ENCODE measurements around the gene TRMU.

Gene TRMU

DNA sequence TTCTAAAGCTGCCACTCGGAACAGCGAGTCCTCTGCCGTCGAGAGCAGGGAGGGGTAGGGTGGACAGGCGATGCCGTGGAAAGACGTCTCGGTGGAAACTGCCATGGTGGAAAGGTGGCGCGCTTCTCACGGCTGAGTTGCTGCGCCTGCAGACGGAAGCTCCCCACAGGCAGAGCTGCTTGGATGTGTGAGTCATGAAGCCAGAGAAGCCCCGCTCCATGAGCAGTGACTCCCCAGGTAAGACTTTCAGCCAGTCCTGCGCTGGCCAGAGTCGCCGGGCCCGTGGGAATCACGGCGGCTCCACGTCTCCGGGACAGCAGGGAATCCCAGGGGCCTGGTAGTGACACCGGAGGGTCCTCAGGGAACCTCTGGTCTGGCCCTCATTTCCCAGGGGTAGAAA, 4.0 kb upstream of the TRMU start:
- in situ Hi-C loops (cut with HindIII; ENCODE audit: low sequenced_read_pairs), result loop anchor here (10.0 to 25.0 kb wide), 2 partner anchors 106 to 187 kb away; no protein-coding TSS in a partner anchor

DNA sequence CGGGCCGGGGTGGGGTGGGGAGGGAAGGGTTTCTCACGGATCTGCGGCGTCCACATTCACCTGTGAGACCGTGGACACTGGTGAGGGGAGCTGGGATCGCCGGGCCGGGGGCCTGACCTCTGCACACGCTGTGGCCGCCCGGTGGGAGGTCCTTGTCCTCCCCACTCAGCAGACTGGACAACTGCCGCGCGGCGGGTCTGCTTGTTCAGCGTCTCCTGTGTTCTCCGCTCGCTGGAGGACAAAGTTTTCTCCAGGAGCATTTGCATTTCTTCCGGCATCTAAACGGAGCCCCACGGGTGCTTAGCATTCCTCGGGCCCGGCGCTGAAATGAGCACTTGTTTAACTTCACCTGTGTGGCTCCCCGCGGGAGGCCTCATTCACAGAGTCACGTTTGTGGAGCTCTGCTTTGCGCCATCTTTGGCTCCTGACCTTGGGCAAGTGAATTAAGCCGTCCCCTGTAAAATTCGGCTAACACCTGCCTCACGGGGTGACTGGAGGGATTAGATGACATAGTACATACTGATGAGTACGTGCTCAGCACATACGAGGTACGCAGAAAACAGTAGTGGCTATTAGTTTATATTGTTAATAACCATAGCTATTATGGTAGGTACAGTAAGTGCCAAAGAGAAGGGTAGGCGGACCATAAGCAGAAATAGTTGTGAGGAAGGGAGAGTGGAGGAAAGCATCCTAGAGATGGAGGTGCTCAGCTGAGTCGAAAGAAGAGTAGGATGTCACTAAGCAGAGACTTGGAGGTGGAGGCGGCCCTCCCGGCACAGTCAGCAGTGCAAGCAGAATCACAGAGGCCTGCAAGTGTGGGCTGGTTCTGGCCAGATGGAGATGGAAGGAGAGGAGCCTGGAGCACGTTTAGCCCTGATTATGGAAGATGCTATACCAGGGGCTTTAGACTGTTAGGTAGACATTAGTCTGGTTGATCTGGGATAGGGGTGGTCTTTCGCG, 885 bp downstream of the TRMU start:
- in situ Hi-C loops (cut with HindIII; ENCODE audit: low sequenced_read_pairs), result loop anchor here (10.0 to 25.0 kb wide), 2 partner anchors 101 to 192 kb away; no protein-coding TSS in a partner anchor

DNA sequence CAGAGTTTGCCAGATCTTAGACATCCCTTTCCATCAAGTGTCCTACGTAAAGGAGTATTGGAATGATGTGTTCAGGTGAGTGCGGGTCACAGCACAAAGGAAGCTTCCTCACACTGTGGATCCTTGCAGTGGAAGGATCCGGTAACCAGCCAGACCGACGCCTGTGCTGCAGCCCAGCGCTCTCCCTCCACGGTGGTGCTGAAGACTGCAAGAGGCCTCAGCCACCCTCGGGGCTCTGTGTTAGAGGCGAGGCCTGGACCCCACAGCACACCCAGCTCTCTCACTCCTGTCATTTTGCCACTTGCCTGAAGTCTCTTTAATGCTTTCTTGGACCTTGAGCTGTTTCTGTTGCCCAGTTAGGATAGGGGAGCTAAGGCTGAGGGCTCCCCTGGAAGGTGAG, 2.4 kb downstream of the TRMU start:
- in situ Hi-C loops (cut with HindIII; ENCODE audit: low sequenced_read_pairs), result loop anchor here (10.0 to 25.0 kb wide), 2 partner anchors 99 to 193 kb away; no protein-coding TSS in a partner anchor

DNA sequence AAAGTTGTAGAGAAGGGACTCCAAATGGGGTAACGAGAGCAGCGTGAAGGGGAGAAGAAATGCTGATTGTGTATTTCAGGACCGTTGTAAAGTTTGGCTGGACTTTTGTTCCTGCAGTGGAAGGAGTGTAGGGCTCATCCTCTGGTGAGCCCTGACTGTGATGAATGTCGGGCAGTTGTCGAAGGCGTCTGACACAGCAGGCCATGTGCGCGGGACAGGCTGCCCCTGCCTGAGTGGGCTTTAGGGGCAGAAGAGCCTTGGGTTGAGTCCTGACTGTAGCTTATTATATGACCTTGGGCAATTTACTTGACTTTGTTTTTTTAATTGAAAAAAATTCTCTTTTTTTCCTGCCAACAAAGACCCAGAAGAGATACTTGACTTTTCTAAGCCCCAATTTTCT, 3.1 kb downstream of the TRMU start:
- in situ Hi-C loops (cut with HindIII; ENCODE audit: low sequenced_read_pairs), result loop anchor here (10.0 to 25.0 kb wide), 2 partner anchors 99 to 194 kb away; no protein-coding TSS in a partner anchor

DNA sequence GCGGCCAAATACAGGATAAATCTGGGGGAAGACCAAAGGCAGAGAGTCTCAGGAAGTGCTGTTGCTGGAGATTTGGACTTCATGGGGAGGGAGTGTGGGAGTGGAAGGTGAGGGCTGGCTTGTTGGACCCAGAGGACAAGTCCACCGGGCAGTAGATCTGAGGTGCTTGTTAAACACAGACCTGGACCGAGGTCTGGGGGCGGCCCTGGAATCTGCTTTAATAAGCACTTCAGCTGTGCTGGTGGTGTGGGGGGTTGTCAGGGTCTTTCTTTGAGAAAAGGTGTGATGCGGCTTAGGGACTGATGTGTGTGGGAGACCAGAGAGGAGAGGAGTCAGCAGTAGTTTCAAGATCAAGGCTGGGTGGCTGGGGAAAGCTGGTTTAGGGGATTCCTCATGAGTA, 4.4 kb downstream of the TRMU start:
- in situ Hi-C loops (cut with HindIII; ENCODE audit: low sequenced_read_pairs), result loop anchor here (10.0 to 25.0 kb wide), 2 partner anchors 97 to 195 kb away; no protein-coding TSS in a partner anchor

DNA sequence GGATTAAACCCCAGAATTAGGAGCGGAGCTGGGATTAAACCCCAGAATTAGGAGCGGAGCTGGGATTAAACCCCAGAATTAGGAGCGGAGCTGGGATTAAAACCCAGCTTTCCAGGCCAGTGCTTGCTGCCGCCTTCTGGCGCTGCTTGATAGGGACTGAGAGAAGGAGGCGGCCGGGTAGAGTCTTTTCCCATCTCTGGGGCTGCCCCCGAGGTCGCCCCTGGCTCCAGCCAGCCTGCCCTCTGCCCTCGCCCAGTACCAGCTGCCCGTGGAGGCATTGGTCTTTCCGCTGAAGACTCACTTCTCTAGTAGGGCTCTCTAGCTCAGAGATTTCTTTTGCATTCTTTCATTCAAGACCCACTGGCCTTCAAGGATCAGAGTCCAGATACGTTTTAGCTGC, 5.2 kb downstream of the TRMU start:
- in situ Hi-C loops (cut with HindIII; ENCODE audit: low sequenced_read_pairs), result loop anchor here (25.0 kb wide), 1 partner anchor 97 kb away; no protein-coding TSS in a partner anchor

DNA sequence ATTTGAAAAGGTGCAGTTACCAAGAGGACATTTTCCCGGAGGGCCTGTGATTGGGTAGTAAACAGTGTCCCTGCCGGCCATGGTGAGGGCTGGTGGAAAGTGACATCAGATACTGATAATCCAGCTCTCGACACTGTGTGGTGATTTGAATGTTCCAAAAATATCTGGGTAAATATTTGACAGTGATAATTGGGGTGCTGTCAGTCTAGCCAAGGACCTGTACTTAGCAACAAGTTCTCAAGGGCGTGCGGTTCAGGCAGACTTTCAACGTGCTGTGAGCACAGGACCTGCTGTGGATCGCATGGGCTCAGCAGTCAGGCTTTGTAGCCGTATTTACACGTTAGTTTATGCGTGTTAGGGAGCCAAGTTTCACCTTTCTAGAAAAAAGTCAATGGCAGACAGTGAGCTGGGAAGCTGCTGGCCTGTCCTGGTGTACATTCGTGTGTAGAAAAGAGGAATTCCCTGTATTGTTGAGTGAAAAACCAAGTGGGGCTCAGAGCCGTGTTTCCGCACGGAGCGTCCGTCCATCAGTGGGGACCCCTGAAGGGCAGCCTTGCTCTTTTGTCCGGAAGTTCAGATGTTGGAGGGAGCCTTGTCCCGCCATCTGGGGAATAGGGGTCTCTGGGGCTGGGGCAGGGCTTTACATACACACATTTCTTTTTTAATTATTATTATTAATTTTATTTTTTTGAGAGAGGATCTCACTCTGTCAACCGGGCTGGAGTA, 11.3 kb downstream of the TRMU start:
- in situ Hi-C loops (cut with HindIII; ENCODE audit: low sequenced_read_pairs), result loop anchor here (25.0 kb wide), 1 partner anchor 90 kb away; no protein-coding TSS in a partner anchor

DNA sequence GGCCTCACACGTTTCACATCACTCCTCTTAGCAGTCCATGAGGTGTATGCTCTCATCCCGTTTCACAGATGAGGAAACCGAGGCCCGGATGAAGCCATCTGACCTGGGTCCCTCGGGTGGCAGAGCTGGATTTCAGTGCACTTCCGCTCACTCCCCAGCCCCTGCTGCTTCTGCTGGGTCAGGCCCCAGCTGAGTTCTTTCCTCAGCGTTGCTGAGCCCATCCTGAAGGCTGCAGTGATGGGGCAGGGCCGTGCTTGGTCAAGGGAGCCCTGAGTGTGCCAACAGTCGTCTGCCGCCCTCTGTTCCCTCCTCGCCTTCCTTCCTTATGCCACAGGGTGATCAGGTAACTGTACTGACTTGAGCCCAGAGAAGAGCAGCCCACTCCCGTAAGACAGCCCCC, 12.1 kb downstream of the TRMU start:
- in situ Hi-C loops (cut with HindIII; ENCODE audit: low sequenced_read_pairs), result loop anchor here (25.0 kb wide), 1 partner anchor 90 kb away; no protein-coding TSS in a partner anchor

DNA sequence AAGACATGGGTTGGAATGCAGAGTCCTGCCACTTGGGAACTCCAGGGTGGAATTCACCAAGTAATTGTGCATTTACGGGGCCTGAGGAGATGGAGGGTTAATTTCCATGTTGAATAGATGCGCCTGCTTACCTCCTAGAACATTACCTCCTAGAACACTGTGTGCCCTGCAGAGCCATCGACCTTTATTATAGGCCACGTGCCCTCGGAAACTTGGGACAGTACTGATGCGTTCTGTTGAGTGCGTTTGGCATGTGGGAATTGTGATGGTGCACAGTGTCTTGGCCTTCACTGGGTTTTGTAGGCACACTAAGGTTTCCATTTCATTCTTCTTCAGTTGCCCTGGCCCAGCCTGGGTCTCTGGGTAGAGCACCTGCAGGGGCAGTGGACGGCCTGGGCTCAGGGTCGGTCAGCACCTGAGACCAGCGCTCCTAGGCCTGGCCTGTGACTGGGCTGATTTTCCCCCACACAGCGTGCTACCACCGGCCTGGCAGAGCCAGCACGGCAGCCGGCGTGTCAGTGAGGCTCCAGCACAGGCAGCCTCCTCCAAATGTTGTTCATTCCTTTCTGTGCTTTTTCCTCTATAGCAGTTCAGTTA, 12.7 kb downstream of the TRMU start:
- in situ Hi-C loops (cut with HindIII; ENCODE audit: low sequenced_read_pairs), result loop anchor here (25.0 kb wide), 1 partner anchor 89 kb away; no protein-coding TSS in a partner anchor

DNA sequence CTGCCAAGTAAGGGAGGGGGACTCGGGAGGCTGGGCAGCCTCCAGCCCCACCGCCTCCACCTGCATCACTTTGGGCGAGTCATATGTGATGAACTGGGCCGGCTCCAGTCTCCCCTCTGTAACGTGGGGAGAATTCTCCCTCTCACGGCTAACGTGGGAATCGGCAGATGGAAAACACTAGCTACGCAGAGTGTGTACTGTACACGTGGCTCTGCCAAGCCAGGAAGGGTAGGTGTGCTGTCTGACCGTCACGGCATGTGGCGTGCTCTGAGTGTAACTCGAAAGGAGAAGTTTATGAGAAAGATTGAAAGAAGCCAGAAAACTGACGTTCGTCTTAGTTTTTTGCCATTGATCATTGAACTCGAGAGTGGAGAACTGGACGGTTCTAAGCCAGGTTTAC, 13.7 kb downstream of the TRMU start:
- in situ Hi-C loops (cut with HindIII; ENCODE audit: low sequenced_read_pairs), result loop anchor here (25.0 kb wide), 1 partner anchor 88 kb away; no protein-coding TSS in a partner anchor

DNA sequence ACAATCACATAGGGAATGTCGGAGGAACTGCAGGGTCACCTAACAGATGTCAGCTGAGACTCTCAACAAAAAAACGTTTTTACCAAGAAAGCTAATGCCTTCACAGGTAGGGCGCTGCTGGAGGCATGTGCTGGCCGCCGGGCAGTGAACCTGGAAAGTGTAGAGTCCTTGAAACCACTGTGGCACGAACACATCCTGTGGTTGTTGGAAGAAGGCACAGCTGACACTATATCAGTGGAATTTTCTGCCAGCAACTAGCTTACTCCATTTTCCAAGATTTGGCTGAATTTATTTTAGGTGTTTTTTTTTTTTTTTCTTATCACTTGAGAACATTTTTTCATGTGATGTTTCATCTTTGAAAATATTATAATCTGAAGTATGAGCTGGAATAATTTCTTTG, 14.2 kb downstream of the TRMU start:
- in situ Hi-C loops (cut with HindIII; ENCODE audit: low sequenced_read_pairs), result loop anchor here (25.0 kb wide), 1 partner anchor 88 kb away; no protein-coding TSS in a partner anchor

DNA sequence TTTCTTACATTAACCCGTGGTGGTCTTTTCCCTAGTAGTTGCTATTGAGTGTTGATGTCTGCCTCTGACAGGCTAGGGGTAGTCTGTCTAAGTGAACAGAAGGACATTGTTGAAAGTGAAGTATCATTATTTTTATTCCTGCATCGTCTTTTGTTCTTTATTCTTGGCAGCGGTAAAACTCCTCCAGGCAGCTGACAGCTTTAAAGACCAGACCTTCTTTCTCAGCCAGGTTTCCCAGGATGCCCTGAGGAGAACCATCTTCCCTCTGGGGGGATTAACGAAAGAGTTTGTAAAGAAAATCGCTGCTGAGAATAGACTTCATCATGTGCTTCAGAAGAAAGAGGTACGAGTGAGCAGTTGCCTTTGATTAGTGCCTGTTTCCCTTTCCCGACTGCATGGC, 14.6 kb downstream of the TRMU start:
- in situ Hi-C loops (cut with HindIII; ENCODE audit: low sequenced_read_pairs), result no loop called here

DNA sequence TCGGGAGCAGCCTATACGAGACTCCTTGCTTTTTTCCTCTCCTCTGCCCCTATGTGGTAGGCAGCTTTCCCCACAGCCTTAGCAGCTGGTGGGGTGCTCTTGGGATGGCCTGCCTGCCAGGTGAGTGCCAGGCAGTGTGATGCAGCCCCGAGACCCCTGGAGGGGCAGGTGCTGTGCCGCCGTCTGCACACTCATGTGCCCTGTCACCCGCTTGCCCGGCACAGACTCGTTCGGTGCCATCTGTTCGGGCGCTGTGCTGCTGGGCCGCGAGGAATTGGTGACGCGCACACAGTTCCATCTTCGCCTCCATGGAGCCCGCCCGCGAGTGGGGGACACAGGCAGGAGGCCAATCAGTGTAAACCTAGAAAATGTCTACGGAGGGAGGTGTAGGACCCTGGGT, 15.1 kb downstream of the TRMU start:
- in situ Hi-C loops (cut with HindIII; ENCODE audit: low sequenced_read_pairs), result no loop called here

DNA sequence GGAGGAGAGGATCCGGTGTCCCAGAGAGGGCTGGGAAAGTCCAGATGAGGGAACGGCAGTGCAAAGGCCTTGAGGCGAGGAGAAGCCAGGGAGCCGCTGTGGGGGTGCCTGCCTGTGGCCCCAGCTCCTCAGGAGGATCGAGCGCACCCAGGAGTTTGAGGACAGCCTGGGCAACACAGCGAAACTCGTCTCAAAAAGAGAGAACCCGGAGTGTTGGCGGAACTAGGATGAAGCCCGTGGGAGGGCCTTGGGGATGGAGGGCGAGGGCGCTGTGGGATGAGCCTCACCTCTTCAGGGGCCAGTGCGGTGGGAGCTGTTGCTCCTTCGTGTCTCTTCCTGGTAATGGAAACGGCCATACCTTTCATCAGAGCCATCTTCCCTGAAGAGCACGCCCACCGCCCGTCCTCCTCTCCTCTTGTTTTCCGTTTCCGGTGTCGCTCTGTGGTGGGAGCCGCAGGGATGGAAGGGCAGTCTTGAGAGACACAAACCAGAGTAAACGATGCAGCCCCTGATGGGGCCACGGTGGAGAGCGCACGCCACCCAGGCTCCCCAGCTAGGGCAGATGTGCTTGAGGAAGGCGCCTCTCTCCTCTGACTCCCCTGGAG, 15.7 kb downstream of the TRMU start:
- in situ Hi-C loops (cut with HindIII; ENCODE audit: low sequenced_read_pairs), result no loop called here

DNA sequence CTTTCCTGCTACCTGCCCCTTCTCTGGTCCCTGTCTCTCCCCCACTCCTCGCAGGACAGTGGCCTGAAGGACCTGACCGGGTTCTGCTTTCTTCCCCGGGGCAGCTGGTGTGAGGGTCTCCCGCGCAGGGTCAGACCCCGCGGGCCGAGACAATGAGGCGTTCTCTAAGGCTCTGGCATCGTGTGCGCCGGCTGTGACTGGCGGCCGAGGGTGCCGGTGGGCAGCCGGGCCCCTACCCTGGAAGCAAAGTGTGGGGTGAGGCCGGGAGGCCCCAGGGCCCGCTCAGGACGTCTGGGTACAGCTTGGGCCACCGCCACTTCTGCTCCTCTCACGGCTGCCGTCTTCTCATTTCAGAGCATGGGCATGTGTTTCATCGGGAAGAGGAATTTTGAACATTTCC, 16.3 kb downstream of the TRMU start:
- in situ Hi-C loops (cut with HindIII; ENCODE audit: low sequenced_read_pairs), result no loop called here

DNA sequence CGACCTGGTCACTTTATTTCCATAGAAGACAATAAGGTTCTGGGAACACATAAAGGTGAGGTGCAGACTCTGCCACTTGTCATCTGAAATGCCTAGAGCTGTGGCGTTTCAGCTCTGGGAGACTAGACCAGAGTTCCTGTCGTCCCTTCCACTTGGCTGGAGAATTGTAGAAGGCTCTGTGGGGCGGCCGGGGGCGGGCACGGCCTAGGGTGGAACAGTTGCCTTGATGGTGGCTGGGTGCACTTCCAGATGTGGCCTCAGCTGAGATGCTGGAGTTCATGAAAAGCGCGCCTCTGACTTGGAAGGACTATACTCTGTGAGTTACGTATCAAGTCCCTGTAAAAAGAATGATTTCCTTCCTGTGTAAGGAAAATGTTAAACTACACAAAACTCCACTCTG, 16.8 kb downstream of the TRMU start:
- in situ Hi-C loops (cut with HindIII; ENCODE audit: low sequenced_read_pairs), result no loop called here

DNA sequence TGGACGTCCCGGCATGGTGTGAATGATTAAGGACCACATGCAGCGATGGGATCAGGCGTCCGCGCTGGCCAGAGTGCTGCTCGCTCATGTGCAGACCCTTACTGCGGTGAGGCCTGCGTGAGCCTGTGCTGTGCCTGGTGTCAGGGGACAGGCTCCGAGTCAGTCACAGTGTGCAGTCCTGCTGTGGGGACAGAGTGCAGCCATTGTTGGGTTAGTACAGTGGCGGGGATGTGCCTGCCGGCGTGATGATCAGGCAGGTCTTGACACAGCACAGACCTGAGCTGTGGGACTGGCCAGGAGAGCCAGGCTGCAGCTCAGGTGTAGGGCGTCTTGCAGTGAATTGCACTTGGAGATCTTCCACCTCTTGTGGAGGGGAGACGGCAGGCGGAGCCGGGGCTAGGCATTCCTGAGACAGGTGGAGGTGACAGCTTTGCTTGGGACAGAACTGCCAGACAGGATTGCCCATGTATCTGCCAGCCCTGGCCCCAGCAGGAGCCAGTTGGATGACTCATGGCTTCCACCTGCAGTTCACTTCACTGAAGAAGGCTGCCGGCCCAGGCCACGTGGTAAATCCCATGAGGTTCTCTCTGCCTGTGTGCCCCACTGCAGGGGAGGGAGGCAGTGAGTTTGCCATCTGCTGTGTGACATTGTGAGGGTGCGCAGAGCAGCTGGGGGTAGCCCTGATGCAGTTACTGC, 17.3 kb downstream of the TRMU start:
- in situ Hi-C loops (cut with HindIII; ENCODE audit: low sequenced_read_pairs), result no loop called here

DNA sequence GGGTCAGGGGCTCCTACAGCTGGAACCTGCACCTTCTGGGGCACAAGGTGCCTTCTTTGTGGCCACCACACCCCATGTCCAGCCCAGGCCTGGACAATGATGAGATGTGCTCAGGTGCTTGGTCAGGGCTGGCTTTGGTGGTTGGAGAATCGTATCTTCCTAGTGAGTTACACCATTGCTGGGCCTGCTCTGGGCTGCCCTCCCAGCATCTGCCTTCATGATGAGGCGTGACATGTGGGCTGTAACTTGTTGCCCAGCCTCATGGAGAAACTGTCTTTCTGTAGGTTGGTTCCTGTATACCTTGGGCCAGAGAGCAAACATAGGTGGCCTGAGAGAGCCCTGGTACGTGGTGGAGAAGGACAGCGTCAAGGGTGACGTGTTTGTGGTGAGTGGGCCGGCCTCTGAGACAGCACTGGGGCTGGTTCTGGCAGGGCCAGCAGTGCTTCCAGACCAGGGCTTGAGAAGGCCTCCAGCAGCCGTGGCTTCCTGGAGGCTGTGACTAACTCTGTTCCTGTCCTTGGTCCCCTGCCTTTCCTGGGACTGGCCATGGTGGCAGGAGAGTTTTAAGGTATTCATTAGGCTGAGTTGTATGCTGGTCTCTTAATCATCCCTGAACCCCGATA, 18.1 kb downstream of the TRMU start:
- in situ Hi-C loops (cut with HindIII; ENCODE audit: low sequenced_read_pairs), result no loop called here
